Ascending aorta (tissue), 2 donors: ENCODE results near the gene PTPRN2. TPM values are rescaled to one million over a fixed set of nuclear protein-coding genes. Genes with fewer than 3 reads are reported as not detected.

Experiments
- DNase-seq, 2 donors: peaks; one replicate each; pipeline ENCODE4 v3.0.0-alpha.2; 2019; ENCODE audit warnings: low spot score in 2 of 2
- H3K27ac ChIP-seq, 2 donors: fragments of 200-600 bp; sonication (generic); one replicate each; pipeline ENCODE4 v1.5.1; 2016 to 2017; ENCODE audit warnings: mild to moderate bottlenecking in 1 of 2
- H3K27me3 ChIP-seq: fragments of 200-600 bp; sonication (generic); one replicate; pipeline ENCODE4 v1.5.1; 2017
- H3K36me3 ChIP-seq, 2 donors: fragments of 200-600 bp; sonication (generic); one replicate each; pipeline ENCODE4 v1.5.1; 2016
- H3K4me1 ChIP-seq, 2 donors: fragments of 200-600 bp; sonication (generic); one replicate each; pipeline ENCODE4 v1.5.1; 2016 to 2017; ENCODE audit warnings: mild to moderate bottlenecking in 1 of 2
- H3K4me3 ChIP-seq, 2 donors: fragments of 200-600 bp; sonication (generic); one replicate each; pipeline ENCODE4 v1.5.1; 2016 to 2017; ENCODE audit warnings: mild to moderate bottlenecking in 1 of 2
- H3K9me3 ChIP-seq, 2 donors: fragments of 200-600 bp; sonication (generic); one replicate each; pipeline ENCODE4 v1.5.1; 2016
- CTCF ChIP-seq, 3 experiments: fragments of 200-600 bp in 2 of 3; fragments of 450-650 bp in 1 of 3; sonication (generic) in 2 of 3; IDR thresholded peaks; one replicate each; pipeline ENCODE4 v1.5.1; 2016 to 2019; ENCODE audit warnings: antibody characterized with exemption in 3 of 3, mild to moderate bottlenecking in 1 of 3, moderate library complexity in 1 of 3
- intact Hi-C: fragments of 100-400 bp; cut with DNase I; formaldehyde crosslinking; loops from one replicate; pipeline ENCODE4 v1.15.1; 2023
- total RNA-seq: library from RNA; depleted of rRNA; stranded (reverse); fragments of >200 nt; gene quantifications from one replicate; pipeline ENCODE4 v1.1.0, GENCODE V29; 2016

Gene PTPRN2
- total RNA-seq, 1 donor from 2014 or later, result 7.3 TPM

- Histone ChIP-seq H3K27ac (no peak overlapping the region), H3K36me3 (no peaks in the 10 kb centered on the region), H3K9me3 (no peaks in the 10 kb centered on the region), H3K4me3 (no peak overlapping the region), H3K4me1 (no peaks in the 10 kb centered on the region), H3K27me3 (no peaks in the 10 kb centered on the region)
- intact Hi-C loops, result no loop called here
- TF ChIP-seq CTCF (IDR thresholded peaks at IDR 0.05), result no peak
- DNase-seq, result peak in 1 of 2 donors; percentile 54
Measured at GRCh38 chr7:157709531-157710251, 877.9 kb downstream of the PTPRN2 start.

- Histone ChIP-seq H3K36me3 (no peaks in the 10 kb centered on the region), H3K27me3 (no peaks in the 10 kb centered on the region), H3K4me3 (no peak overlapping the region), H3K27ac (no peak overlapping the region), H3K9me3 (no peaks in the 10 kb centered on the region), H3K4me1 (no peaks in the 10 kb centered on the region)
- TF ChIP-seq CTCF (IDR thresholded peaks at IDR 0.05), result no peak
- intact Hi-C loops, result no loop called here
- DNase-seq, result peak in 1 of 2 donors; percentile 39
Measured at GRCh38 chr7:157708919-157709295, 878.7 kb downstream of the PTPRN2 start.

- no peak overlapping the region for H3K4me3 ChIP-seq
- no peak overlapping the region for H3K27ac ChIP-seq
- DNase-seq, result no peak
- no peaks in the 10 kb centered on the region for H3K36me3 ChIP-seq
- H3K9me3 ChIP-seq, result no peaks in the 10 kb centered on the region
- intact Hi-C loops, result no loop called here
- no peaks in the 10 kb centered on the region for H3K27me3 ChIP-seq
- TF ChIP-seq CTCF (IDR thresholded peaks at IDR 0.05), result no peak
- H3K4me1 ChIP-seq, result no peaks in the 10 kb centered on the region
Measured at GRCh38 chr7:157707983-157708918, 879.4 kb downstream of the PTPRN2 start.

- intact Hi-C loops, result no loop called here
- H3K4me1 ChIP-seq, result no peaks in the 10 kb centered on the region
- H3K27me3 ChIP-seq, result no peaks in the 10 kb centered on the region
- TF ChIP-seq CTCF (IDR thresholded peaks at IDR 0.05), result no peak
- no peaks in the 10 kb centered on the region for H3K9me3 ChIP-seq
- DNase-seq, result peak in 1 of 2 donors; percentile 25
- no peak overlapping the region for H3K4me3 ChIP-seq
- H3K36me3 ChIP-seq, result no peaks in the 10 kb centered on the region
- H3K27ac ChIP-seq, result no peak overlapping the region
Measured at GRCh38 chr7:157704365-157704764, 883.3 kb downstream of the PTPRN2 start.

GRCh38 chr7:157703534-157704195 lies 884.0 kb downstream of the PTPRN2 start:
- Histone ChIP-seq H3K36me3 (no peaks in the 10 kb centered on the region), H3K9me3 (no peaks in the 10 kb centered on the region), H3K4me3 (no peak overlapping the region), H3K4me1 (no peaks in the 10 kb centered on the region), H3K27ac (no peak overlapping the region), H3K27me3 (no peaks in the 10 kb centered on the region)
- no peak for TF ChIP-seq CTCF (IDR thresholded peaks at IDR 0.05)
- intact Hi-C loops, result no loop called here
- DNase-seq, result peak in 1 of 2 donors; percentile 21
